ENCODE measurements around the gene RASA1.
"Not testable (repeated sequence)": the region's sequence is repeated elsewhere in the genome, so short reads cannot be mapped to it uniquely, and the experiment has no call there.

Gene RASA1

GRCh38 chr5:87287266-87287665 lies 19.6 kb downstream of the RASA1 start:
- not testable (repeated sequence) for DNase-seq

DNA sequence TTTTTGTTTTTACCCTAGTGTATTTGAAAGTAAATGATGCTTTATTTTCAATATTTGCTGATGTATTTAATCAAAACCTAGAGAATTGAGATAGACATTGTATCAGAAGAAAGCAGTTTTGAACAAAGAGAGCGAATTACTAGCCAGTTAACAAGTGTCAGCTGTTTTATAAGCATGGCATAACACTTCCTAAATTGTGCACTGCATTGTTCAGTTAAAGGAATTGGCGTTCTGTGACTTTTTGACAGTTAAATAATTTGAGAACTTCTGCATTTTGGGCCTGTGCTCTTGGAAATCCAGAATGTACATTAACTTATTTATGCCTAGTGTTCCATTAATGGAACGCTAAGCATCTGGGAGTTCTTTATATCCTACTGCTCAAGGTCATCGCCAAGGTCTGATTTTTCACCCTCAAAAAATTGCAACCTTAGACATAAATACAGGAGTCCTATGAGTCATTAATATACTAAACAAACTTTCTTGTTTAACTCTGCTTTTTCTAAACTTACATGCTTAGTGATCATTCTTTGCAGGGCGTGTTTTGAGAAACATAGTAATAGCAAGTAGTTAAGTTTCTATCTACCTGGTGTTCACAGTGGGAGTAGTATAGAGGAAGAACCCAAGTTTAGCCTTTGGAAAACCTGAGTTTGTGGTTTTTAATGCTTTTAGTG lies 31.1 kb downstream of the RASA1 start:
- DNase-seq: no peak

DNA sequence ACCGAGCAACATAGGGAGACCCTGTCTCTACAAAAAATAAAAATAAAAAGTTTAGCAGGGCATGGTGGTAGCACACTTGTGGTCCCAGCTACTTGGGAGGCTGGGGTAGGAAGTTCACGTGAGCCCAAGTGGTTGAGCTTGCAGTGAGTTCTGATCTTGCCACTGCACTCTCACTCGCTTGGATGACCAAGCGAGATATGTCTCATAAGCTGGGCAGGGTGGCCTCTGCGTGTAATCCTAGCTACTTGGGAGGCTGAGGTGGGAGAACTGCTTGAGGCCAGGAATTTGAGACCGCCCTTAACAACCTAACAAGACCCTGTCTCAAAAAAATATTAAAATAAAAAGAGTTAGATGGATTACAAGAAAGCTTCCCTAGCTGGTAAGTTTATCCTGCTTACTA lies 32.5 kb downstream of the RASA1 start:
- DNase-seq: no peak

DNA sequence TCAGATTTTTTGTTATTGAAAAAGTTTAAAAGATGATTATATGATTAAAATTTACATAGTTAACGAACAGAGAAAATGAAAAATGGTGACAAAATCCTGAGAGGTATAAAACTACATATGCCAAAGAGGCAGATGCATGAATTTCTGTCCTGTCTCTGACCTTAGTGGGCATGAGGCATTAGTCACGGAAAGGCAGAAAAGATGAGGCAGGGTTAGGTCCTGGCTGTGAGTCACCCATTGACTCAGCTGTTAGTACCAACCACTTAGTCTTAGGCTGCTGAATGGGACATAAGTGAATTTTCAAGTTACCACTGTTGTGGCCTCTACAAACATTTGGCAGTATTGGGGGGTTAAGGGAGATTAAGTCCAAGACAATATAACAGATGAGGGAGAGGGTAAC lies 33.1 kb downstream of the RASA1 start:
- DNase-seq: no peak

DNA sequence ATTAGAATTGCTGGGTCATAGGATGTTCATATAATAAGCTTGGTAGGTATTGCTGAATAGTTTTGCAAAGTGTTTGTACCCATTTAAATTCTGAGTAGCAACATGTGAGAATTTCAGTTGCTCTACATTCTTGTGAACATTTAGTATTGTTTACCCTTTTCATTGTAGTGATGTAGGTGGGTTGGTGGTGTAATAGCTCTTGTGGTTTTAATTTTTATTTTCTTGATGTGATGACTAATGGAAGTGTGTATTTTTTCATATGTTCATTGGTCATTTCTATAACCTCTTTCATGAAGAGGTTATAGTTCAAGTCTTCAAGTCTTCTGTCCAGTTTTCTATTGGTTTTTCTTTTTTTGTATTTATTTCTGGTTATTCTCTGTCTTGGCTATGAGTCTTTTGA lies 34.4 kb downstream of the RASA1 start:
- DNase-seq: no peak

DNA sequence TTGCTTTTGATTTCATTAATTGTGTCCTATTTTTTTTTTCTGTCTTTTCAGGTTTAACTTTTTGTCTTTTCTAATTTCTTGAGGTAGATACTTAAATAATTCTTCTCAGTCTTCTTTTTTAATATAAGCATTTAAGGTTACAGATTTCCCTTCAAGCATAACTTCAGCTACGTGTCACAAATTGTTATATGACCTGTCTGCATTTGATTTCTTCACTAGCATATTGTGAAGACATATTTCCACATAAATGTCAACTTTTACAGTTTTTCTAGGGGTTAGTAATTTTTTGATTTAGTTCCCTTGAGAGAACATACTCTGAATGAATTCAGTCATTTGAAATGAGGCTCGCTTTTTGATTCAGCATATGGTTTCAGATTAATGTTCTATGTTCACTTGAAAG lies 35.6 kb downstream of the RASA1 start:
- no peak for DNase-seq

- not testable (repeated sequence) for DNase-seq
These were observed 38.4 kb downstream of the RASA1 start for GRCh38 chr5:87306090-87306489.

- no peak for DNase-seq
These were observed 40.2 kb downstream of the RASA1 start for GRCh38 chr5:87307796-87308423.

DNA sequence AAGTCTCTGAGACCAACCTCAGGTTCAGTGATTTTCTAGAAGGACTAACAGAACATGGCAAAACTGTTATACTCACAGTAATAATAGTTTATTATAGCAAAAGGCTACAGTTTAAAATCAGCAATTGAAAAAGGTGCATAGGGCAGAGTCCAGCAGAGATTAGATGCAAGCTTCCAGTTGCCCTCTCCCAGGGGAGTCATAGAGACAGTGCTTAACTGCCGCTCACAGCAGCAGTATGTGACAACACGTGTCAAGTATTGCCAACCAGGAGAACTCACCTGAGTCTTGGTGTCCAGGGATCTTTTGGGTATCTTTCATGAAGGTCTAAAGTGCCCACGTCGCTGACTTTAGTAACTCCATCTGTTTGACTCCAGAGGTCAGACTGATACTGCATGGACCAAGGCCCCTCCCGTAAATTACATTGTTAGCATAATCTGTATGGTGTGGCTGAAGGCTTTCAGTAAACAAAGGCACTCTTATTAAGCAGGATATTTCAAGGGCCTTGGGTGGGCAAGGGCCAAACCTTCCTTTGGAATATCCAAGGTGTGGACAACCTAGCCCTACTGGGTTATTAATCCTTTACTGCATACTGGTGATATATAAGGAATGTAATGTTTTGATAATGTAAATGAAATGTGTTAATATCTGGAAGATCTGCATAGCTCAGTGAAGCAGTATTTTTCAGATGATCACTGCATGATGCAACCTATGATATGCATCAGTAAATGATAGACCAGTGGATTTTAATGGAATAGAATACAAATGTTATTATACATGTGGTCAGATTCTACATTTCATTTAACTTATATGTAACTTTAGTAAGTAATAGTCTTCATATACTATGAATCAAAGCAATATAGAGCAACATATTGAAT lies 44.0 kb downstream of the RASA1 start:
- no peak for DNase-seq

DNA sequence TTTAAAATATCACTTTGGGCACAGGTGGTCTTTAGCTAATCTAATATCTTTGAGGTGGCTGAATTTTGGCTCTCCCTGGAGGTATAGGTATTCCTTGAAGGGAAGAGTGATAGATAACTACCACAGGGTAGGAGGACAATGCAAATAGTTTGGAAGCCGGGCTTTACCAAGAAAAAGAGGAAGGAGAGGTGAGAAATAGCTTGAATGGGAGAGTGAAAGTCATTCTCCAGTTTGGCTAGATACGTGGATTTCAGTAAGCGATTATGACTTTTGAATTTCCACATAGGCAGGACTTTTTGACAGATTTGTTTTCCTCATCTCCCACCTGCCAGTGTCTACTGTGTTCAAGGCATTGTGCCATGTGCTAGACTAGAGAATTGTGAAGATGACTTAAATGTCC lies 45.5 kb downstream of the RASA1 start:
- DNase-seq: no peak

DNA sequence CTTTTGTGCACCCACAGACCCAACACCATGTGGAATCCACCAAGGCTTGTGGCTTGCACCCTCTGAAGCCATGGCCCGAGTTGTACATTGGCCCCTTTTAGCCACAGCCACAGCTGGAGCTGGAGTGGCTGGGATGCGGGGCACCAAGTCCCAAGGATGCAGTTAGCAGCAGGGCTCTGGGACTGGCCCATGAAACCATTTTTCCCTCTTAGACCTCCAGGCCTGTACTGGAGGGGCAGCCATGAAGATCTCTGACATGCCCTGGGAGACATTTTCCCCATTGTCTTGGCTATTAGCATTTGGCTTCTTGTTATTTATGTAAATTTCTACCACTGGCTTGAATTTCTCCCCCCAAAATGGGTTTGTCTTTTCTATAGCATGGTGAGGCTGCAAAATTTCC lies 51.8 kb downstream of the RASA1 start:
- DNase-seq: no peak

DNA sequence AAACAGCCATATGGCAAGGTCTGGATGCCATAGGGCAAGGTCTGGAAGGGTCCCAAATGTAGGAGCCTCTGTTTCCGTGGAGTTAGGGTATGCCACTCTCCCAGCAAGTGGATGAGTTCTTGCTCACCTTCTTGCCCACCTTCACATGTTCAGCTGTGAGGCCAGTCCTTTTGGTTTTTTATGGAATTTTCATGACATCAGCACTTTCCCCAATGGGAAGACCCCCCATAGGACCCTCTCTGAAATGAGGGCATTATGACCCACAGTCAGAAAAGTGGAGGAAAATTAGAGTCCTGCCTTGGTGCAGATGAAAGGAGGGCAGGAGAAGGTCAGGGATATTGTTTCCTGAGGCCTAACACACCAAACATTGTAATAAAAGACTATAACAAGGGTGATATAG lies 53.9 kb downstream of the RASA1 start:
- DNase-seq: no peak

- DNase-seq: no peak
These were observed 54.7 kb downstream of the RASA1 start for GRCh38 chr5:87322381-87322780.

DNA sequence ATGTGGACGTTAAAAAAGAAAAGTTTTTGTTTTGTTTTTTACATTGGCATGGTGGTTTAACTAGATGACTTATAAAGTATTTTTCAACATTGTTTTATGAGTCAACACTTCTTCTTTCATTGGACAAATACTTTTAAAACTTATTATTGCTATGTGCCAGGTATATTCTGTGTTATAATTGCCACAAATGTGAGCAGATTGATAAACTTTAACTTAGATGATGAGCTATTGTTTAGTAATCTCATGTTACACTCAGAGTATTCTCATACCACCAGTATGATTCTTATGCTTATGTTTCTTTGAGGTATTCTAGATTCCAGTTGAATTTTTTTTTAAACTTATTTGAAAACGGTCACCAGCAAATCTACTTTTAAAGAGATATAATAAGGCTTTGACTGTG lies 60.3 kb downstream of the RASA1 start:
- DNase-seq: no peak

DNA sequence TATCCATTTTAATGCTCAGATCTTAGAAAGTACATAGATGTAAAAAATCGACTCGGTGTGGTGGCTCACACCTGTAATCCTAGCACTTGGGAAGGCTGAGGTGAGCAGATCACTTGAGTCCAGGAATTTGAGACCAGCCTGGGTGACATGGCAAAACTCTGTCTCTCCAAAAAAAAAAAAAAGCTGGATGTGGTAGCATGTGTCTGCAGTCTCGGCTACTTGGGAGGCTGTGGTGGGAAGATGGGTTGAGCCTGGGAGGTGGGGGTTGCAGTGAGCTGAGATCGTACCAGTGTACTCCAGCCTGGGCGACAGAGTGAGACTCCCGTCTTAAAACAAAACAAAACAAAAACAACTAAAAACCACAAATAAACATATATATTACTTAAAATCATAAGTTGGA lies 61.4 kb downstream of the RASA1 start:
- DNase-seq: no peak

DNA sequence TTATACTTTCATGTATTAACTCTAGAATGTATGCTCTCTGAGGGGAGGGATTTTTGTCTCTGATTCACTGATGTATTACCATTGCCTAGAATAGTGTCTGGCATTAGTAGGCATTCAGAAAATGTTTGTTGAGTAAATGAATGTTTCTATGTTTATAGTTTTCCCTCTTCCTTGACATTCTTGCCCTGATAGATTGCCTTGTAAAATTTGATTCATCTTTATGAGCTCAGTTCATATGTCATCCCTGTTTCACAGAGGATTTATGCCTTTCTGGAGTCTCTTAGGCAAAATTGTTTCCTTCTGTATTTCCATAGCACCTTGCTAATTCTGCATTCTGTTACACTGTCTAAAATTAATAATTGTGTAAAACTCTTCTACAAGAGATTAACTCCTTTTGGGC lies 72.3 kb downstream of the RASA1 start:
- DNase-seq: no peak

DNA sequence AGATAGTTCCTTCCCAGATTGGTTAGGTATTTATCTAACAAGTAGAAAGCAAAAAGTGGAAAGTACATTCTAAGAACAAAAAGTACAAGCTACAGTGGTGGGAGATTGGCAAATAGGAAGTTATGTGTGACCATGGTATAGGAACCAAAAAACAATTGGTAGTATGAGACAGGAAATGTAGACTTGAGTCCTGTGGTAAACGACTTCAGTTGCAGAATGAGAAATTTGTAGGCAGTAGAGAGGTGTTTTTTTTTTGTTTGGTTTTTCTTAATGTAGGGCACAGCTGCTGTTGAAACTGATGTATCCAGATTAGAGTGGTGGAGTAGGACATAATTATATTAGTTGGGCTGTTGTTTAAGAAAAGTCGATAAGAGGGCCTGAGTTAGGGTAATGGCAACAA lies 73.0 kb downstream of the RASA1 start:
- DNase-seq: no peak

DNA sequence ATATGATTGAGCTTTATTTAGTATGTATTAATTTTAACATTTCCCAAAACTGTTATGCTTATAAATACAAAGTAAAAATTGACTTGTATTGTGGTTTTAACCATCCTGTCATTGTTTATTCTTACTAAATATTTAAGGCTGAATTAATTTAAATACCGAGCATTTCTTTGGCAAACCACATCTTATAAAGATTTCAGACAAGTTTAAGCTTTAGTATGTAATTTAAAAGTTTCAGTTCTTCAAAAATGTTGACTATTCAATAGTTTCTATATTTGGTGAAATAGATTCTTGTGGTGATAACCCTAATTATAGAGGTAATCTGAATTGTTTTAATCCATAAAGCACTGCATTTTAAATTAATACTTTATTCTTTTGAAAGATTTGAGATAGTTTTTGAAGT lies 79.6 kb downstream of the RASA1 start:
- no peak for DNase-seq

DNA sequence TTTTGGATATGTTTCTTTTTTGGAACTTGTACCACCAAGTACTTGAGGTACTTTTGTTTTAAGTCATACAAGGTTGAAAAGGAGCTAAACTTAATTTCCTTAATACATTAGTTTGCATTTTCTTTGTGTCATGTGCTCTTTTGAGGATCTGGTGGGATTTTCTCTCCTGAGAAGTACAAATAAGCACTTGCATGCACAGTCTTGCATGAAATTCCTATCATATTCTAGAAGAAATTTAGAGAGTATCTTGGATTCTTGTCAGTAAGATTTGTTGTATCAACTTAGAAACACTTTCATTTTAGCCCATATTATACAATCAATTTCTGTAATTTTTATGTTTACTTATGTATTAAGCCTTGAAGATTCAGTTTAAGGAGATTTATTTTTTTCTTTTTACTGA lies 80.2 kb downstream of the RASA1 start:
- no peak for DNase-seq

GRCh38 chr5:87354496-87354895 lies 86.8 kb downstream of the RASA1 start:
- no peak for DNase-seq

- no peak for DNase-seq
These were observed 91.4 kb downstream of the RASA1 start for GRCh38 chr5:87359106-87359505.

DNA sequence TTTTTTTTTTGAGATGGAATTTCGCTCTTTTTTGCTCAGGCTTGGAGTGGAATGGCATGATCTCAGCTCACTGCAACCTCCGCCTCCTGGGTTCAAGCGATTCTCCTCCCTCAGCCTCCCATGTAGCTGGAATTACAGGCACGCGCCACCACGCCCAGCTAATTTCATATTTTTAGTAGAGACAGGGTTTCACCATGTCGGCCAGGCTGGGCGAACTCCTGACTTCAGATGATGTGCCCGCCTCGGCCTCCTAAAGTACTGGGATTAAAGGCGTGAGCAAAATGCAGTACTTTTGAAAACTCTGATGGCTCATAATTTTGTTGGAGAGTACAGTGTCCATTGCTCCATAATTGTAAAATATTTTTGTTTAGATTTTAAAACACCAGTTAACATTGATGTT lies 92.4 kb downstream of the RASA1 start:
- no peak for DNase-seq

DNA sequence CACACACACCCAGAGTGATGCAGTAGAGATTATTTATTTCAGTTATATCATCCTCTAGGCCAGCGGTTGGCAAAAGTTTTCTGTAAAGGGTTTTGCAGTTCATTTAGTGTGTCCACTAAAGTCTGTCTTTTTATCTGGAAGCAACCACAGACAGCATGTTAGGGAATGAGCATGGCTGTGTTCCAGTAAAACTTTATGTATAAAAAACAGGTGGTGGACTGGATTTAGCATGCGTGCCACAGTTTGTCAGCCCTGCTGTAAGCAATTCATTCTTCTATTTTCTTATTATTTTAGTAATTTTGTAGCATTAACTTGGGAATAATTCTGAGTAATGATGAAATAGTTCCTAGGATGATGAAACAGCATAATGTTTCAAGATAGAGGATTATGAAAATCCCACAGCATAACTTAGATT lies 93.4 kb downstream of the RASA1 start:
- DNase-seq: no peak

DNA sequence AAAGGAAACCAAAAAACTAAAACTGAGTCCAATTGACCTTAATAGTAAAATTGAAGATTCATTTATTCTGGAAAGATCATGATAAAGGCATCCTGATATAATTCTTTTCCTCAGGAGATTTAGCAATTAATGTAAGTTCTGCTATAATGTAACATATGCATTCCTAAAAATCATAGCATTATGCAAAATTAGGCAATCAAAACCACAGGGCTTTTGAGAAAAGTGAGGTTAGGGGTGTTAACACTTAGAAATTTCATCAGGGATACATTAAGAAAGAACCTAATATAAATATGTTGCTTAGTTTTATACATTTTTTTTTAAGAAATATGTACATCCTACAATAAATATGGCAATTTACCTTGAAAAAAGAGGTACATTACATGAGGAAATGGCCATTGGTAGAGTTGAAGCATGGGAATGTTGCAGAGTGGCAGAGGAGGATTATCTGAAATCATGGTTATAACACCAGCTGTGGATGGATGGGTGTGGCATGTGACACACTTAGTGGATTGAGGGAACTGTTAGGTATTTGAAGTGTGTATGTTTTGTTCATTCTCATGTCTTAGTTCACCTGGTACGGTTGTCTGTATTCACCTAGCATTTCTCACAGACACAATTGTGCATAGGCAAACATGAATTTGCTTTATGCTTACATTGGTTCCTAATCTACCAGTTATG lies 94.0 kb downstream of the RASA1 start:
- no peak for DNase-seq
